ENCODE measurements around the gene GSC2.

DNA sequence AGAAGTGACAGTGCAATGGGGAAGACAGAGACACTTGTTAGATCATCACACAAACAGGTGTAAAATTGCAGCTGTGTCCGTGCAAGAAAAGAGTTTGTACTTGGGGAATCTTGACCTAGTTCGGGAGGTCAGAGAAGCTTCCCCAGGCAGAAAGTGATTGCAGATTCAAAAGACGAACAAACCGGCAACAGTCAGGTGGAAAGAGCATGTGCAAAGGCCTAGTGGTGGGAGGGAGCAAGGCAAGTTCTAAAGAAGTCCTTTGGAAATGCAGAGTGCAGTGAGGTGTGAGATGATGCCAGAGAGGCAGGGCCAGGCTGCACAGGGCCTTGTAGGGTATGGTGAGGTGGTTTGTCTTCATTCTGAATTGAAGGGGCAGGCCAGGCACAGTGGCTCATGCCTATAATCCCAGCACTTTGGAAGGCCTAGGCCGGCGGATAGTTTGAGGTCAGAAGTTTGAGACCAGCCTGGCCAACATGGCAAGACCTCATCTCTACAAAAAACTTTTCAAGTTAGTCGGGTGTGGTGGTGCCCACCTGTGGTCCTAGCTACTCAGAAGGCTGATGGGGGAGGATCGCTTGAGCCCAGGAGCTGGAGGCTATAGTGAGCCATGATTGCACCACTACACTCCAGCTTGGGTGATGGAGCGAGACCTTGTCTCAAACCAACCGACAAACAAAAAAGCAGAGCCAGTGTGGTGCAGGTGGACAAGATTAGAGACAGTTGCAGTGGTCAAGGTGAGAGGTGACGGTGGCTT, 3.7 kb downstream of the GSC2 start:
- TF ChIP-seq GATA2 (IDR thresholded peaks at IDR 0.05; ENCODE audit: low read depth, low read length) (no peak), GATA3 (IDR thresholded peaks at IDR 0.05; ENCODE audit: low read depth, low read length) (no peak)

Measured in SH-SY5Y (cell line).